ENCODE measurements around the gene KCNQ1. TPM values are rescaled to one million over a fixed set of nuclear protein-coding genes. Genes with fewer than 3 reads are reported as not detected.

KCNQ1 gene
- total and polyA plus RNA-seq, 9 donors = 1.4 to 17.2 (median 3.8) TPM

DNA sequence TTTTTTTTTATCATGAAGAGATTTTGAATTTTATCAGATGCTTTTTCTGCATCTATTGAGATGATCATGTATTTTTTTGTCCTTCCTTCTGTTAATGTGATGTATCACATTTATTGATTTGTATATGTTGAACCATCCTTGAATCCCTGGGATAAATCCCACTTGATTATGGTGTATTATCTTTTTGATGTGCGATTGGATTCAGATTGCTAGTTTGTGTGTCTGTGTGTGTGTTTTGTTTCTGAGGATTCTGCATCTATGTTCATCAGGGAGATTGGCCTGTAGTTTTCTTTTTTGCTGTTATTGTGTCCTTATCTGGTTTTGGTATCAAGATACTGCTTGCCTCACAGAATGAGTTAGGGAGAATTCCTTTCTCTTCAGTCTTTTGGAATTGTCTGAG lies 202.4 kb downstream of the KCNQ1 start:
- Histone ChIP-seq H3K4me3 (no peak overlapping the region), H3K36me3 (no peaks in the 10 kb centered on the region), H3K9me3 (peaks cover 0 to 15% of the 10 kb centered on the region in 2 donors), H3K27me3 (no peaks in the 10 kb centered on the region), H3K4me1 (ENCODE audit: insufficient read depth) (no peaks in the 10 kb centered on the region), H3K27ac (no peak overlapping the region)
- DNase-seq = no peak
- intact Hi-C loops (cut with DNase I) = no loop called here
- 89 to 94% (median 93%) methylated on average over 1 of the region's 1 CpG for WGBS, 3 donors
- TF ChIP-seq EP300 (IDR thresholded peaks at IDR 0.05) = no peak
- TF ChIP-seq, protein P1, sequence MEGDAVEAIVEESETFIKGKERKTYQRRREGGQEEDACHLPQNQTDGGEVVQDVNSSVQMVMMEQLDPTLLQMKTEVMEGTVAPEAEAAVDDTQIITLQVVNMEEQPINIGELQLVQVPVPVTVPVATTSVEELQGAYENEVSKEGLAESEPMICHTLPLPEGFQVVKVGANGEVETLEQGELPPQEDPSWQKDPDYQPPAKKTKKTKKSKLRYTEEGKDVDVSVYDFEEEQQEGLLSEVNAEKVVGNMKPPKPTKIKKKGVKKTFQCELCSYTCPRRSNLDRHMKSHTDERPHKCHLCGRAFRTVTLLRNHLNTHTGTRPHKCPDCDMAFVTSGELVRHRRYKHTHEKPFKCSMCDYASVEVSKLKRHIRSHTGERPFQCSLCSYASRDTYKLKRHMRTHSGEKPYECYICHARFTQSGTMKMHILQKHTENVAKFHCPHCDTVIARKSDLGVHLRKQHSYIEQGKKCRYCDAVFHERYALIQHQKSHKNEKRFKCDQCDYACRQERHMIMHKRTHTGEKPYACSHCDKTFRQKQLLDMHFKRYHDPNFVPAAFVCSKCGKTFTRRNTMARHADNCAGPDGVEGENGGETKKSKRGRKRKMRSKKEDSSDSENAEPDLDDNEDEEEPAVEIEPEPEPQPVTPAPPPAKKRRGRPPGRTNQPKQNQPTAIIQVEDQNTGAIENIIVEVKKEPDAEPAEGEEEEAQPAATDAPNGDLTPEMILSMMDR (IDR thresholded peaks at IDR 0.05) = no peak
- no peak for TF ChIP-seq POLR2A (IDR thresholded peaks at IDR 0.05)

GRCh38 chr11:2647953-2648352 lies 203.1 kb downstream of the KCNQ1 start:
- TF ChIP-seq EP300 (IDR thresholded peaks at IDR 0.05) (no peak), POLR2A (IDR thresholded peaks at IDR 0.05) (no peak)
- TF ChIP-seq, protein P1 (IDR thresholded peaks at IDR 0.05) = no peak
- no peak overlapping the region for H3K27ac ChIP-seq
- intact Hi-C loops (cut with DNase I) = no loop called here
- H3K4me3 ChIP-seq = no peak overlapping the region
- no peak for DNase-seq
- no peaks in the 10 kb centered on the region for H3K27me3 ChIP-seq
- peaks cover 0 to 15% of the 10 kb centered on the region in 2 donors for H3K9me3 ChIP-seq
- 92 to 98% (median 97%) methylated on average over 6 of the region's 6 CpGs for WGBS, 3 donors
- no peaks in the 10 kb centered on the region for H3K36me3 ChIP-seq
- no peaks in the 10 kb centered on the region for H3K4me1 ChIP-seq (ENCODE audit: insufficient read depth)

GRCh38 chr11:2649400-2649799 lies 204.6 kb downstream of the KCNQ1 start:
- no peak overlapping the region for H3K4me3 ChIP-seq
- TF ChIP-seq POLR2A (IDR thresholded peaks at IDR 0.05) (no peak), EP300 (IDR thresholded peaks at IDR 0.05) (no peak)
- TF ChIP-seq, protein P1 (IDR thresholded peaks at IDR 0.05) = no peak
- H3K27me3 ChIP-seq = no peaks in the 10 kb centered on the region
- peaks cover 0 to 15% of the 10 kb centered on the region in 2 donors for H3K9me3 ChIP-seq
- H3K27ac ChIP-seq = no peak overlapping the region
- DNase-seq = no peak
- no peaks in the 10 kb centered on the region for H3K36me3 ChIP-seq
- H3K4me1 ChIP-seq (ENCODE audit: insufficient read depth) = no peaks in the 10 kb centered on the region
- intact Hi-C loops (cut with DNase I) = no loop called here

GRCh38 chr11:2649848-2650247 lies 205.0 kb downstream of the KCNQ1 start:
- H3K9me3 ChIP-seq = peaks cover 0 to 12% of the 10 kb centered on the region in 2 donors
- H3K27ac ChIP-seq = no peak overlapping the region
- H3K36me3 ChIP-seq = no peaks in the 10 kb centered on the region
- TF ChIP-seq POLR2A (IDR thresholded peaks at IDR 0.05) = no peak
- TF ChIP-seq, protein P1 (IDR thresholded peaks at IDR 0.05) = no peak
- TF ChIP-seq EP300 (IDR thresholded peaks at IDR 0.05) = no peak
- no peaks in the 10 kb centered on the region for H3K4me1 ChIP-seq (ENCODE audit: insufficient read depth)
- H3K27me3 ChIP-seq = no peaks in the 10 kb centered on the region
- DNase-seq = no peak
- 96% methylated on average over 2 of the region's 2 CpGs for WGBS, 3 donors
- no peak overlapping the region for H3K4me3 ChIP-seq
- intact Hi-C loops (cut with DNase I) = no loop called here
